RCC 7860 (cell line): ENCODE results near the gene SLC35B4.
"Not testable (repeated sequence)": the region's sequence is repeated elsewhere in the genome, so short reads cannot be mapped to it uniquely, and the experiment has no call there.

Experiments
- DNase-seq: peaks from one replicate; pipeline ENCODE4 v3.0.0-alpha.2; 2015; ENCODE audit warnings: low spot score
- FAIRE-seq: peaks from 2 replicates; lab custom pipeline; 2012; peaks lifted over from hg19 to GRCh38; lab: Jason Lieb, UNC

SLC35B4 gene

DNA sequence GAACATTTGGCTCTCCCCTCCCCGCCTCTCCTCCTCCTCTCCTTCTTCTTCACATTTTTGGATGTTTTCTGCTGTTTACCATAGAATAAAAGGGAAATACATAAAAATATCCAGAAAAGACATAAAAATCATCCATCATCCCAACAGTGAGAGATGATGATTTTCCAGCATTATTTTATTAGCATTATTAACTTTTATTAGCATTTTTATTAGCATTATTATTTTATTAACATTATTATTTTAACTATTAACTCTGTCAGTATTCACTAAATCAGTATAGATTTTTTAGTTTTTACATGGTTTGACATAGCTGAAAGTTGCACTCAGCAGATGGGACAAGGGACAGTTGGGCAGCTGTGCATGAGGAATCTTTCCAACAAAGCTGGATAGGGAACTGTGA lies 16.2 kb upstream of the SLC35B4 start:
- DNase-seq (no peak), FAIRE-seq (no peak)

DNA sequence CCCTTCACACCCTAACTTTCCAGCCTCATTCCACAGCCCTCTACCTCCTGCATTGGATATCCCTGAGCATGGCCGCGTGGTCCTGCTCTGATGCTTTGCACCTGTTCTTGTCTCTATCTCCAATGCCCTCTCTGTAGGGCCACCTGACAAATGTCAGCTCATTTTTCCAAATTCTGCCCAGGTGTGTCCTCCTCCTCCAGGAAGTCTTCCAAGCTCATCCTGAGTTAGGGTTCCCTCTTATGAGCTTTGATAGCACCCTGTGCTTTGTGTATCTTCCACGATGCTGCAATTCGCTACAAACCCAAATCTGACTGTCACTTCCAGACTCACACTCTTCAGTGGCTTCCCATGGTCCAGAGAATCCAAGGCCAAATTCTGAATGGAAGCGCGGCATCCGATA lies 14.7 kb upstream of the SLC35B4 start:
- DNase-seq (no peak), FAIRE-seq (no peak)

DNA sequence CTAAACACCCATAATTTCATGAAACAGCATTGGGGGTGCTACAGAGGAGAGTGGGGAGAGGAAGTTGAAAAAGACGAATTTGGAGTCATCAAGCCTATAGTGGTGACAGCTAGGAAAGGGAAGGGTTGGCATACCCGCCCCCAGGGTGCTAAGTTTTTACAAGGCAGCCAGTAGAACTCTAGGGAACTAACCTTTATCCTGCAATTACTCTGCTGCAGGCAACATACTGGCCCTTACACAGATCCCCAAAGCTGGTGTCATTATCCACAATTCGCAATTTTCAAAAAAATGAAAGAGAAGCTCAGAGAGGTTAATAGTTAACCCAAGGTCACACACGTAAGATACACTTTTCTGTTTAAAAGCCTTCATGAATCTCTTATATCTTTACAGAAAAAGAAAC lies 14.2 kb upstream of the SLC35B4 start:
- FAIRE-seq (no peak), DNase-seq (no peak)

DNA sequence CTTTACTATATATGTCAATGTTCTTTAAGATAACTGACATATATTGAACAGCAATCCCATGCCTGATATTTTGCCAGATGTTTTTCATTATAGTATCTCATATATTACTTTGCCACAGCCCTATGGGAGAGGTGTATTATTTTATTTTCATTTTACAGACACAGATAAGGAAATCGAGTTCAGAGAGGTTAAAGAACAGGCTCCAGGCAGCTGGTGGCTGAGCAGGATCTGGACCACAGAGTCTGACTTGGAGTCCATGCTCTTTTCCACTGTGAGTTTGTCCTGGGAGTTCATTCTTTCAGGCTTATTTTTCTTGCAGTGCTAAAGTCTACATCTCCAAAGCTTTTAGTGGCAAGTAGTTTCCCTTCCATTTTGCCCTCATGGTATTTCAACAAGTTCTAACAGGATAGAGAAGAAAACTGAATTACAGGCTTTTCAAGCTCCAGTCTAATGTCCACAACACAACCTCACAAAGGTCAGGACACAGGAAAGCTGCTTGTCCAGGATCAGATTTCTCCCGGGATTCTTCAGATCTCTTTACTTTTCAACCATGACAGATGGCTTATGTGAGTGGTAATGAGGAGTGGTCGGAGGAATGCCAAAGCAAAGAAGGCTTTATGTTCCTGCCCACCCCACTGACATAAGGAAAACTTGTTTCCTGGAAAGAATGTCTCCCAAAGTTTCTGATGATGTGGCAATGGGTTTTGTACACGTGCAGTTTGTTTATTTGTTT lies 13.1 kb upstream of the SLC35B4 start:
- DNase-seq, result no peak
- FAIRE-seq, result no peak

DNA sequence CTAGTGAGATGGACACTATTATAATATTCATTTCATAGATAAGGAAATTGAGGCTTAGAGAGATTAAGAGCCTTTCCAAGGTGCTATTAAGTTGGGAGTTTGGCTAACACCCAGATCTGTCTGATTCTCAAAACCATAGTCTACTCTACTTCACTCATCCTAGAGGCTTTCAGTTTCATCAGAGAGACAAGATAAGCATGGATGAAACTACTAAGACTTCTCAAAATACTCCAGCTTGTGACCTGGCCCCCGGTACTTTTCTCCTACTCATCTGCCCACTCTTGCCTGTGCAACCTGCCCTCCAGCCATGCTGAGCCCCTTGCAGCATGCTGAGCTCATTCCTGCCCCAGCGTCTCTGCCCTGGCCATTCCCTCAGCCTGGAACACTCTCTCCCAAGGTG lies 12.2 kb upstream of the SLC35B4 start:
- no peak for FAIRE-seq
- no peak for DNase-seq

DNA sequence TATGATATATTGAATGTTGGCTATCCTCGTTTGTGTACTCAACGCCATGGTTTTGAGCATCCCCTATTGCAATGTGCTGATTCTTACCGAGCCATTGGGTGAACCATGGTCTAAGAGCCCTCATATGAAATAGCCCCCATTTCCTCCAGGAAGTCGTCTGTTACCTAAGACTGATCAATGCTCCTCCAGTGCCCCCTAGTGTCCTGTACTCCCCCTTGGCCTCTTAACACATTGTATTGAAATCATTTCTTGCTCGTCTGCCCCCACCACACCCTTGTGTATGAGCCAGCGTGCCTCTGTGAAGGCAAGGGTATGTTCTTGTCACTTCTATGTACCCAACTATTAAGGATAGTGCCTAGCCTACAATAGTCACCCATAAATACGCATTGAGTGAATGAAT lies 11.2 kb upstream of the SLC35B4 start:
- DNase-seq (peak; percentile 31), FAIRE-seq (no peak)

DNA sequence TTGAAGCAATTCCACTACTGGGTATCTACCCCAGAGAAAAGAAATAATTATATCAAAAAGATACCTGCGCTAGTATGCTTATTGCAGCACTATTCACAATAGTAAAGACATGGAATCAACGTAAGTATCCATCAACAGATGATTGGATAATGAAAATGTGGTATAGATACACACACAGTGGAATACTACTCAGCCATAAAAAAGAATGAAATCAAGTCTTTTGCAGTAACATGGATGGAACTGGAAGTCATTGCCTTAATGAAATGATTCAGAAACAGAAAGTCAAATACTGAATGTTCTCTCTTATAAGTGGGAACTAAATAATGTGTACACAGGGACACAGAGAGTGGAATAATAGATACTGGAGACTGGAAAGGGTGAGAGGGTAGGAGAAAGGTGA lies 7.4 kb upstream of the SLC35B4 start:
- no peak for FAIRE-seq
- no peak for DNase-seq

DNA sequence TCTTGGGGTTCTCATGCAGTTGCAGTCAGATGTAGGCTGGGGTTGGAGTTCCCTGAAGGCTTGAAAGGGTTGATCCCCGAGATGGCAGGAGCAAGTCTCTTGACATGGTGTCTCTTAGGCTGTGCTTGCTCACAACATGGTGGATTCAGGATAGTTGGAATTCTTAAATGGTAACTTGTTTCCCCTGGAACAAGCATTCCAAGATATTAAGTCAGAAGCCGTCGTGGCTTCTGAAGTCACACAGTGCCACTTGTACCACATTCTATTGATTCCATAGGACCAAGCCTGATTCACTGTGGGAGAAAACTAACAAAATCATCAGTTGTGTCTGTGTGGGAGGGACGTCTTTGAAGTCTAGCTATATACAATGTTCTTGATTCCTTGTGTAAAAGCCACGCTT lies 3.5 kb upstream of the SLC35B4 start:
- DNase-seq (peak; percentile 14), FAIRE-seq (no peak)

DNA sequence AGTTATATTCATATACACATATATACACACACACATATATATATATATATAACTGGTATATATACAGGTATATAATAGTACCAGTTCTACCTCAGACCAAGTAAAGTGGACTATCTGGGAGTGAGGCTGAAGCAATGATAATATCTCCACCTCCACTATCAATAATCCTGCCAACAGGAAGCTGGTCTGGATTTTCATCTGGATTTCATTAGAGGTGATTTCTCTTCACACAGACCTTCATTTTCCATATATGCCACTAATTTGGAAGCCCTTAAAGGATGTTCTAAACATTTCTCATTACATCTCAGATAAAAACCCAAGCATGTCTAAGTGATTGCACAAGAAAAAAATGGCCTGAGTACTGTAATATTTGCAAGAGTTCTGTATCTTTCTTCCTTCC lies 1.7 kb upstream of the SLC35B4 start:
- DNase-seq (no peak), FAIRE-seq (no peak)

DNA sequence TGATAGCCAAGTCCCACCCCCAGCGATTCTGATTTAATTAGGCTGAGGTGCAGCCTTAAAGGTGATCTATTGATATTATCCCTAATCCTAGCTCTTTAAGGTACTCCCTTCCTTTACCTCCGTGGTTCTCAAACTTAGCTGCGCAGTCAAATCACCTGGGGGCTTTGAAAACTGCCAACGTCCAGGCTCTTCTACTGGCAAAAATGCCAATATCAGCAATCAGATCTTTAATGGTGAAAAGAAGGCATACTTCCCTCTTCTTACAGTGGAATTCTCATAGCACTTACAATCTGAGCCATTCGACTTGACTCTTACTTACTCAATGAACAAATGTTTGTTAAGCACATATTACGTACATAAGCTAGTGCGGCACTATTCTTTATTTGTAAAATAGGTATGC lies 704 bp upstream of the SLC35B4 start:
- no peak for FAIRE-seq
- DNase-seq, result no peak

DNA sequence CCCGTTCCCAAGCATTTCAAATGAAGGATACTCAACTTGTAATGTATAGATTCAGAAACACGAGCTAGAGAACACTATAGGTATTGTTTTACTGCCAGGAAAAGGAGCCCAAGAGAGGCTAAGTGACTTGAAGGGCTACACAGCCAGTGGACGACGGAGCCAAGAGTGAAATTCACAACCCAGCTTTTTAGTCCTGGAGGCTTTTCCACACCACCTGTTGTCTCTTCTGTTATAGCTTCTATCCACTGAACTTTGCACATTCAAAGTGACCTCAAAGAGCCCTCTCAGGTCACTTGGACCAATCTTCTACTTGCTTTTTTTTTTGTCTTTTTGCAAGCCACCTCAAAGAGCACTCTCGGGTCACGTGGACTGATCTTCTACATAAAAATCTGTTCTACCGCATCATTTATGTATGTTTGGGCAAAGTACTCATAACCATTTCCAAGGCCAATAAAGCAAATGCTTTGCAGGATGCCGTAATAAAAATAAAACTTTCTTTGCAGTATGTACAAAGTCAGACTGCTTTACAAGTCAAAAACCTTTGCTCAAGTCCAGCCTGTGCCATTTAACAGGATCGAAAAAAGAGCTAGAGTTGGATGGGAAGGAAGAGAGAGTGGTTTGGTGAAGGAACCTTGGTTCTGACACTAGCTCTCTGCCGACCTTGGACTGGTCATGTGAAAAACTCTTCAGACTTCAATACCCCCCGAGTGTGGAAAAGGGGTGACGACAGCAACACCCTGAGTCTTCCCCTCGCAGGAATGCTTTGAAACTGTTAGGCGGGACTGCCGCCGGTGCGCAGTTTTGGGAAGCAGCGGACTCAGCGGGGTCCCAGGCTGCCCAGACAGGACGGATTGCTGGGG lies 821 bp downstream of the SLC35B4 start:
- DNase-seq, result no peak
- no peak for FAIRE-seq

DNA sequence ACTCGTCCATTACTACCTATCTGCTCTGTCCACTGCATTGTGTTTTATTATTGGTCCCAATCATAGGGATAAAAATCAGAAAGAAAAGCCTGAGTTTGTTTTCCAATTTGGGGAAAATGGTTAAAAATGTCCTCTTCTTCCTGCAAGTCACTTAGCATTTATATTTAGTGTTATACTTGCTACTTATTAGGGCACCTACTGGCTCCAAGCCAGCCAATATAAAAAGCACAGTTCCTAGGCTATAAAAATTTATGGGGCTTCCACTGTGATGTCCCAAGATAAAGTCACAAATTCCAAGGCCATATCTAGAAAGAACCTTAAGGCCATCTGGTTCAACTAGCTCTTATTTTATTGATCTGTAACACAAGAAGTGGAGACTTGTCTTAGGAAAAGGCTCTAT lies 3.2 kb downstream of the SLC35B4 start:
- no peak for DNase-seq
- FAIRE-seq, result no peak

DNA sequence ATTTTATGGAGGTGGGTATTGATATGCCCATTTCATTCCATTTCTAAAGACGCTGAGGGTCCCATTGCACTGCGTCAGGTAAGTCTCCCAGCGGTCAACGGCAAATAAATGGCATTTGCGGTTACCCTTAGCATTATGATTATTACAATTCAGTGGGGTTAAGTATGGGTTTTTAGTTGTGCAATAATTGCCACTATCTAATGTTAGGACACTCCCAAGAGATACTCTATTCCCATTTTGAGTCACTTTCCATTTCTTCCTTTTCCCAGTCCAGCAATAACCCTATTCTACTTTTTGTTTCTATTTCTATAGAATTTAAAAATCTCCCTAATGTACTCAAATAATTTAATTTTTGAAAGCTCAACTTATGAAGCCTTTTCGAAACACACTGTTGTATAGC lies 4.0 kb downstream of the SLC35B4 start:
- DNase-seq (no peak), FAIRE-seq (no peak)

DNA sequence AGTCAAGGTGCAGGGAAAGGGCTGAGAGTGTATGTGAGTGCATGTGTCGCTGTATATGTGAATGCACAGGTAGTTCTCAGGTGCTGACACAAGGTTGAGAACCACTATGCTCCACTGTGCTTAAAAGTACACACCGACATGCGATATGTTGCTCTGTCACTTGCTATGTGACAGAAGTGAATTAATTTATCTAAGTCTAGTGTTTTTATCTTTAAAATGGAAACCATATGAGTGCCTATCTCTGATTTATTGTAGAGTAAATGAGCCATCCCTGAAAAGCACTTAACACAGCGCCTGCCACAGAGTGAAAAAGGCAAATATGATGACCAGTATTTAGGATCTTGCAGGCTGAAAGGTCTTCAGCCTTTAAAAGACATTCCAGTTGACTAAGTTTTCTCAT lies 4.9 kb downstream of the SLC35B4 start:
- DNase-seq (no peak), FAIRE-seq (no peak)

DNA sequence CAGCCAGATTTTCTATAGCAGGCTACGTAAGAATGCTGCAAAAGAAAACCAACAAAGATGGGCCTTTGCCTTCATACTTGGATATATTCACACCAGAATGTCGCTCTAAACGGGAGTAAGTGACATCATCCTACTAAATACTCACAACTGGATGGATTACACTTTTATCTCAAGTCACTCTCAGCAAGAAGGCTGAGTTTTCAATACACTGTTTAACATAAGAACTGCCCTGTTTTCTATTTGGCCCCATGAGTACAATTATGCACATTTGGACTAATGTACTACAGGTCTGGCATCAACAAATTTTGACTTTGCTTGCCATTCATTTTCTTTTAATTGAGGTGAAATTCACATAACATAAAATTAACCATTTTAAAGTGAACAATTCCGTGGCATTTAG lies 8.2 kb downstream of the SLC35B4 start:
- no peak for DNase-seq
- FAIRE-seq, result no peak

DNA sequence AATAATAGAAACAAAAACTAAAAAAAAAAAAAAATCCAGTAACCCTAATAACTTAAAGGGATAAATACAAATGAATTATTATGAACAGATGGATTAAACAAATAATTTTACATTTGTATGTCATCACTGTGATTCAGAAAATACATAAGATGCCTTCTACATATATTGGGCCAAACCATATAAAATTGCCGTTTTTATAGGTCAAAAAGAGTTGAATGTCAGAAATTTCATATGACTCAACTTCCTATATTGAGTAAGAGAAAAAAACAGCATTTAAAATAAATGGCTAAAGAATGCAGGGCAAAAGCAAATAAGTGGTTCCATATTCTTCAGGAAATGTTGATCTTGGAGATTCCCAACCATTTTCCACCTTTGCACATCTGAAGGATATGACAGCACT lies 9.4 kb downstream of the SLC35B4 start:
- FAIRE-seq (peak; percentile 36), DNase-seq (no peak)

DNA sequence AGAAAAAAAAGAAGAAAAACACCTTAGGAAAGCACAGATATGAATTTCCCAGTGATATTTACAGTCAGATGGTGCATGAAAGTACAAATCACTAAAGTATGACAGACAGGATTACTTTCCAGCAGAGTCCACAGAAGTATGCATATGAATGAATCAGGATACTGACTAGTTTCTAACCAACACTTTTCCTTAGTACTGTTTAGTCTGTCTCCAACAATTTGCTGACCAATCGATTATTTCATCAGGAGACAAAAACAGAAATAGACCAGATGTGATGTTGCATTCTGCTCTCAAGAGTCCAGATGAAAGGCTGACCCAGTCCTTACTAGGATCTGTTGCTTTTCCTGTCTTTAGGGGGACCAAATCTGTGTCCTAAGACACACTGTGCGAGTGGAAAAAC lies 14.6 kb downstream of the SLC35B4 start:
- FAIRE-seq, result no peak
- DNase-seq, result no peak

DNA sequence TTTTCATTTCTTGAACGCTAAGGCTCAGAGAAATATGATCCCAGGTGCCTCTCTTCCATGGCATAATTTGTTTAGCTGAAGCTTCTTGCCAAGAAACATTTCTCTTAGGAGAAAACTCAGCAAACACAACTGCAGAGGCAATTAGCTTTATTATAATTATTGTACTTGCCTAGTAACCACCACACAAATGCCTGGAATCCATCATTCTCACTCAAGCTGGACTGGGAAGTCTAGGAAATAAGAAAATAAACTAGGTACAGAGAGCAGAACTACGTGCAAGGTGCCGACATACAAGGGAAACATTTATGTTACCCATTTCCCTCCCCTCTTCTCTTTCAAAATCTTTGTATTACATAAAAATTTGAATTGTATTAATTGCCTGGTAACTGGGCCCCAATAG lies 15.1 kb downstream of the SLC35B4 start:
- FAIRE-seq, result no peak

DNA sequence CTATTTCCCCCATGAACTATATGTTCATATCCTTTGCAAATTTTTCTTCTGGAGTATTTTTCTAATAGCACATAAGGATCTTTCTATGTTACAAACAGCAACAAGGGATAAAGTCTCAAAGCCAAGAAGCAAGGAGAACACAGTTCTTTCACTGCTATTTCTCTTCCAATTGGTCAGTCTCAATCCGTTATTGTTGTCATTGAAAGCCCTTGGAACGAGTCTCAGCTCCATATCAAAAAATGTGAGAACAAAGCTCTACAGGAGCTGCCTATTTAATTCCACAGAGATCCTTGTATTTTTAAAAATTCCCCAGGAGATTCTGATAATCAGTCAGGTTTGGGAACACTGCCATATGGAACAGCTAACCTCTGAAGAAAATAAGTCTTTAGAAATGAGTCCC lies 15.7 kb downstream of the SLC35B4 start:
- FAIRE-seq (no peak), DNase-seq (no peak)

More for the DNA sequence above, 15.1 kb downstream of the SLC35B4 start:
- DNase-seq, result no peak

DNA sequence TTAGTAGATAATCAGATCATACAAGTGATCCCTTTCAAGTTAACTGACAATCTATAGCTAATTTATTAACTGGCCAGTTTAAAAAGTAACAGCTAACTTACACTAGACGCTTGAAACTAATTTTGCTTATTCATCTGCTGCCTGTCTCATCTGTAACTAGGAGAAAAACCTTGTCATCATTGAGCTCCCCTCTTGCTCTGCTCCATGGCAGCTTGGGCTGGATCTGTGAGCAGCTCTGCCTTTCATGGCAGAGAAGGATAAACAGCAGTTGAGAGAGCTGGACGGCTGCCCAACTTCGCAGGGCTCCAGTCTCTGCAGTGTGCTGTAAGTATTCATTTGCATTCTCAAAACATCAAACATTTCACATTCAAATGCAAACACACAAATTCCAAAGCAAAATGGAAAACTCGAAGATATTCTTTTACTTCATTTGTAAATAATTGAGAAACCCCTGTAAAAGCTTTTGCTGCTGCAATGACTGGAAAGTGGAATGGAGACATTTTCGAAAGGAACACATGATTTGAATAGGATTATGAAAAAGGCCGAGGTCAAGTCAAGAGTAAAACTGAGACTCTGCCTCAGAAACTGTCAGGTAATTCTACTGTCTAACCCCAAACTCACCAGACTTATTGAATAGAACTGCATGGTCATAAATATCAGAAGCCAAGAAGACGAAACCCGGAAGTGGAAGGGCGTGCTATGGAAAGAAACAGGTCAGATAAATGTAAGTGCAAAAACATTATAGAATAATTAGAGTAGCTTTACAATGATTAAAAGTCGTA lies 17.6 kb downstream of the SLC35B4 start:
- FAIRE-seq, result no peak

DNA sequence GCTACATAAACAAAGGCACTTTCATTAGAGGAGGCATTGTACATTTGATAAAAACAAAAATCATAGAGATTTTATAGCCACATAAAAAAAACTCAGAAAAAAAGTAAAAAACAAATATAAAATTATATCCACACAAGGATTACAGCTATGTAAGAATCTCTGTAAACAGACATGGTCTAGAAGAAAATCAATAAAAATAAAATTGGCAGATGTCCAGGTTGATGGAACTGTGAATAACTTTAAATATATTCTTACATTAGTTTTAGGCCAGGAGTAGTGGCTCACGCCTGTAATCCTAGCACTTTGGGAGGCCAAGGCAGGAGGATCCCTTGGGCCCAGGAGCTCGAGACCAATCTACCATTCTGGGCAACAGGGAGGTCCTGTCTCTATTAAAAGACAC lies 19.2 kb downstream of the SLC35B4 start:
- DNase-seq (no peak), FAIRE-seq (no peak)

More for the DNA sequence above, 17.6 kb downstream of the SLC35B4 start:
- DNase-seq, result no peak

DNA sequence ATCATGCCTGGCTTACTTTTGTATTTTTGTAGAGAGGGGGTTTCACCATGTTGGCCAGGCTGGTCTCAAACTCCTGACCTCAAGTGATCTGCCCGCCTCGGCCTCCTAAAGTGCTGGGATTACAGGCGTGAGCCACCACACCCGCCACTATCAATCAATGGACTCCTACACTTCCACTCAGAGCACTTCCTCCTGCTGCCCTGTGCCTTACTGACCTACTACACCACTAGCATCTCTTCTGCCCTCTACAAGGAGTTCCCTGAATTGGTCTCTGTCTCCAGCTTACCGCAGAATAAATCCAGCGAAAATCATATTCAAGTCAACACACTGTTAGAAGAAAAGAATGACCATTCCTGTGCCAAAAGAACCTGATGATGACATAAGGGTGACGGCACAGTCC lies 20.7 kb downstream of the SLC35B4 start:
- FAIRE-seq, DNase-seq: not testable (repeated sequence)
